ENCODE results near the gene FAM186B. TPM values are rescaled to one million over a fixed set of nuclear protein-coding genes. Genes with fewer than 3 reads are reported as not detected.

FAM186B gene
- total RNA-seq, 1 donor from 2014 or later, result 0.75 TPM

DNA sequence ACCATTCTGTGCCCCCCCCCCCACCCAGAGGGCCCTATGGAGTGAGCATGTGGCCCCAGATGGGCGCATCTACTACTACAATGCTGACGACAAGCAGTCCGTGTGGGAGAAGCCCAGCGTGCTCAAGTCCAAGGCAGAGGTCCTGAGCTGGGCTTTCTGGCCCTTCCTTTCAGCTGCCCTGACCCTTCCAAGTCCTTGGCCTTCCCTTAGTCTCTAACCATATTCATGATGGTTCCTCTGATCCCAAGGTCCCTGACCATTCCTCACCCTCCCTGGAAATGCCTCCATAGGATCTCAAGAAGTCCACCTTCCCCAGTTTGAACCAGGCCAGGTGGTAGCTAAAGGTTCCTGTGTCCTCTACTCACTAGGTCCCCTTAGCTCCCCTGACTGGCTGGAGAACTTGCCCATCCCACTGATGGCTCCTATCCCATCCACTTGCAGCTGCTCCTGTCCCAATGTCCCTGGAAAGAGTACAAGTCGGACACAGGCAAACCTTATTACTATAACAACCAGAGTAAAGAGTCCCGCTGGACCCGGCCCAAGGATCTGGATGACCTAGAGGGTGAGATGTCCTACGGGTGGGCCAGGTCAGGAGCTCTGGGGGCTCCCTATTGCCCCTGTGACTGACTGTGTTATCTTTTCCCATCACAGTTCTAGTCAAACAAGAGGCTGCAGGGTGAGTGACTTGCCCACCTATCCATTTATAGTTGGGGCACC, 27.7 kb upstream of the FAM186B start:
- intact Hi-C loops (cut with DNase I), result no loop called here
- Histone ChIP-seq H3K4me3 (no peak overlapping the region), H3K27ac (no peak overlapping the region), H3K27me3 (no peaks in the 10 kb centered on the region), H3K36me3 (no peaks in the 10 kb centered on the region), H3K9me3 (no peaks in the 10 kb centered on the region), H3K4me1 (peaks cover 6% of the 10 kb centered on the region)
- ATAC-seq, result no peak
- DNase-seq, result no peak
- TF ChIP-seq CTCF (IDR thresholded peaks at IDR 0.05), result no peak

- ATAC-seq (no peak), DNase-seq (no peak)
- Histone ChIP-seq H3K36me3 (no peaks in the 10 kb centered on the region), H3K27me3 (no peaks in the 10 kb centered on the region), H3K9me3 (no peaks in the 10 kb centered on the region), H3K27ac (no peak overlapping the region), H3K4me1 (peaks cover 6% of the 10 kb centered on the region), H3K4me3 (no peak overlapping the region)
- intact Hi-C loops (cut with DNase I), result no loop called here
- no peak for TF ChIP-seq CTCF (IDR thresholded peaks at IDR 0.05)
Observed at GRCh38 chr12:49632401-49632800, 27.0 kb upstream of the FAM186B start.

GRCh38 chr12:49631336-49631907, 26.0 kb upstream of the FAM186B start:
- Histone ChIP-seq H3K4me3 (no peak overlapping the region), H3K27me3 (no peaks in the 10 kb centered on the region), H3K4me1 (no peaks in the 10 kb centered on the region), H3K27ac (no peak overlapping the region), H3K36me3 (no peaks in the 10 kb centered on the region), H3K9me3 (no peaks in the 10 kb centered on the region)
- ATAC-seq (no peak), DNase-seq (no peak)
- no peak for TF ChIP-seq CTCF (IDR thresholded peaks at IDR 0.05)
- intact Hi-C loops (cut with DNase I), result no loop called here

DNA sequence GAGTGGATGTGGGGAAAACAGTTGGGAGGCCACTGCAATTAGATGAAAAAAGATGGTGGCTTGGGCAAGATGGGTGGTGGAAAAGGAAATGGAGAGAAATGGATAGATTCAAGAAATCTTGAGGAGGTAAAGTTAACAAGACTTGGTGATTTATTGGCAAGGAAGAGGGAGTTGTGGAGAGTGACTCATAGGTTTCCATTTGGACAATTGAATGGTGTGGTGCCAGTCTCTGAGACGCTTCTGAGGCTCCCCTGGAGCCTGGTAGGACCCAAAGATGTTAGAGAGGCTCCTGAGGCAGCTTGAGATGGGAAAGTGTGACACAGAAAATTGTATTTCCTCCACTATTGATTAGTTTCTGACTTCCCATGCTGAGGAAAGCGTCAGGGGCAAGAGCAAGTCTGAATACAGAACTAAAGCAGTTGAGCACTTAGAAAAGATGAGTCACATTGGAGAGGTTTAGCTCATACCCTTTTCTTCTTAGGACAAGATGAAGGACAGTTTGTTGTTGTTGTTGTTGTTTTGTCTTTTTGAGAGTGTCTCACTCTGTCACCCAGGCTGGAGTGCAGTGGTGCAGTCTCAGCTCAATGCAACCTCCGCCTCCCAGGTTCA, 22.4 kb upstream of the FAM186B start:
- ATAC-seq (no peak), DNase-seq (no peak)
- H3K27ac ChIP-seq, result no peak overlapping the region
- peaks cover 4% of the 10 kb centered on the region for H3K4me1 ChIP-seq
- intact Hi-C loops (cut with DNase I), result no loop called here
- no peaks in the 10 kb centered on the region for H3K36me3 ChIP-seq
- no peaks in the 10 kb centered on the region for H3K9me3 ChIP-seq
- H3K27me3 ChIP-seq, result no peaks in the 10 kb centered on the region
- H3K4me3 ChIP-seq, result no peak overlapping the region
- TF ChIP-seq CTCF (IDR thresholded peaks at IDR 0.05), result no peak

- intact Hi-C loops (cut with DNase I), result no loop called here
Observed at GRCh38 chr12:49626836-49627235, 21.4 kb upstream of the FAM186B start.

More at GRCh38 chr12:49626836-49627235, 21.4 kb upstream of the FAM186B start:
- no peaks in the 10 kb centered on the region for H3K27me3 ChIP-seq
- peaks cover 13% of the 10 kb centered on the region for H3K4me1 ChIP-seq
- H3K27ac ChIP-seq, result no peak overlapping the region
- no peak for TF ChIP-seq CTCF (IDR thresholded peaks at IDR 0.05)
- H3K4me3 ChIP-seq, result no peak overlapping the region
- ATAC-seq, result no peak
- H3K9me3 ChIP-seq, result no peaks in the 10 kb centered on the region
- H3K36me3 ChIP-seq, result no peaks in the 10 kb centered on the region
- DNase-seq, result no peak
